A549 (cell line): ENCODE data around the gene QPRT.

ENCODE experiments used
- CHD2 ChIP-seq: fragments of 150-350 bp; IDR thresholded peaks from 2 replicates; pipeline ENCODE4 v1.6.1; 2014; ENCODE audit warnings: low read length; ENCODE audit not compliant: partially characterized antibody
- MAX ChIP-seq: IDR thresholded peaks from 2 replicates; pipeline ENCODE4 v1.6.1; 2012
- ZFP36 ChIP-seq: fragments of 450-650 bp; IDR thresholded peaks from 2 replicates; pipeline ENCODE4 v1.6.1; 2014; ENCODE audit warnings: borderline replicate concordance; ENCODE audit not compliant: partially characterized antibody
- TF ChIP-seq, protein P1 (sequence below): fragments of 150-350 bp; IDR thresholded peaks from 2 replicates; pipeline ENCODE4 v1.6.1; 2014; ENCODE audit warnings: low read depth, mild to moderate bottlenecking, low read length
- TF ChIP-seq, protein P2 (sequence below): fragments of >200 bp; sonication (Bioruptor Twin); formaldehyde crosslinking; IDR thresholded peaks from 3 replicates; pipeline ENCODE4 v1.5.1; 2016

GRCh38 chr16:29676989-29677785, 1.8 kb upstream of the QPRT start:
- TF ChIP-seq, protein P1, sequence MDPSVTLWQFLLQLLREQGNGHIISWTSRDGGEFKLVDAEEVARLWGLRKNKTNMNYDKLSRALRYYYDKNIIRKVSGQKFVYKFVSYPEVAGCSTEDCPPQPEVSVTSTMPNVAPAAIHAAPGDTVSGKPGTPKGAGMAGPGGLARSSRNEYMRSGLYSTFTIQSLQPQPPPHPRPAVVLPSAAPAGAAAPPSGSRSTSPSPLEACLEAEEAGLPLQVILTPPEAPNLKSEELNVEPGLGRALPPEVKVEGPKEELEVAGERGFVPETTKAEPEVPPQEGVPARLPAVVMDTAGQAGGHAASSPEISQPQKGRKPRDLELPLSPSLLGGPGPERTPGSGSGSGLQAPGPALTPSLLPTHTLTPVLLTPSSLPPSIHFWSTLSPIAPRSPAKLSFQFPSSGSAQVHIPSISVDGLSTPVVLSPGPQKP = no peak
- TF ChIP-seq ZFP36 (no peak), CHD2 (no peak), MAX (no peak)
- TF ChIP-seq, protein P2, sequence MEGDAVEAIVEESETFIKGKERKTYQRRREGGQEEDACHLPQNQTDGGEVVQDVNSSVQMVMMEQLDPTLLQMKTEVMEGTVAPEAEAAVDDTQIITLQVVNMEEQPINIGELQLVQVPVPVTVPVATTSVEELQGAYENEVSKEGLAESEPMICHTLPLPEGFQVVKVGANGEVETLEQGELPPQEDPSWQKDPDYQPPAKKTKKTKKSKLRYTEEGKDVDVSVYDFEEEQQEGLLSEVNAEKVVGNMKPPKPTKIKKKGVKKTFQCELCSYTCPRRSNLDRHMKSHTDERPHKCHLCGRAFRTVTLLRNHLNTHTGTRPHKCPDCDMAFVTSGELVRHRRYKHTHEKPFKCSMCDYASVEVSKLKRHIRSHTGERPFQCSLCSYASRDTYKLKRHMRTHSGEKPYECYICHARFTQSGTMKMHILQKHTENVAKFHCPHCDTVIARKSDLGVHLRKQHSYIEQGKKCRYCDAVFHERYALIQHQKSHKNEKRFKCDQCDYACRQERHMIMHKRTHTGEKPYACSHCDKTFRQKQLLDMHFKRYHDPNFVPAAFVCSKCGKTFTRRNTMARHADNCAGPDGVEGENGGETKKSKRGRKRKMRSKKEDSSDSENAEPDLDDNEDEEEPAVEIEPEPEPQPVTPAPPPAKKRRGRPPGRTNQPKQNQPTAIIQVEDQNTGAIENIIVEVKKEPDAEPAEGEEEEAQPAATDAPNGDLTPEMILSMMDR = no peak
